Type B pancreatic cell (in vitro differentiated cells): ENCODE measurements around the gene VAMP3. TPM values are rescaled to one million over a fixed set of nuclear protein-coding genes. Genes with fewer than 3 reads are reported as not detected.
A peak's percentile ranks its signal among the peaks of the same experiment; 100 is the strongest.

Source experiments
- DNase-seq: peaks from one replicate; pipeline ENCODE4 v3.0.0; 2021; ENCODE audit warnings: mixed read lengths; ENCODE audit not compliant: unreplicated experiment; ENCODE audit errors: extremely low spot score
- H3K27ac Mint-ChIP-seq: 2 replicates; pipeline ENCODE4 v1.8.0; 2021; ENCODE audit warnings: mild to moderate bottlenecking, mixed read lengths
- H3K27me3 Mint-ChIP-seq: 2 replicates; pipeline ENCODE4 v1.8.0; 2021; ENCODE audit warnings: mixed read lengths
- H3K36me3 Mint-ChIP-seq: 2 replicates; pipeline ENCODE4 v1.8.0; 2021; ENCODE audit warnings: mixed read lengths
- H3K4me1 Mint-ChIP-seq: one replicate; pipeline ENCODE4 v1.8.0; 2021; ENCODE audit warnings: mixed read lengths; ENCODE audit not compliant: unreplicated experiment
- H3K4me3 Mint-ChIP-seq: 2 replicates; pipeline ENCODE4 v1.8.0; 2021; ENCODE audit warnings: mild to moderate bottlenecking, mixed read lengths
- H3K9me3 Mint-ChIP-seq: 2 replicates; pipeline ENCODE4 v1.8.0; 2021; ENCODE audit warnings: mixed read lengths
- long read RNA-seq: library from polyadenylated mRNA; unstranded; transcript quantifications from one replicate; pipeline ENCODE4 v2.0.0, GENCODE V29; 2020
- total RNA-seq: library from RNA; stranded (reverse); gene quantifications from 2 replicates; pipeline ENCODE4 v1.2.1, GENCODE V29; 2021; ENCODE audit warnings: low replicate concordance
- TF ChIP-seq, protein P1 (sequence below): fragments of 200-600 bp; sonication (generic); conservative IDR thresholded peaks from 2 replicates; pipeline ENCODE4 v1.5.0; 2021; ENCODE audit warnings: antibody characterized with exemption, mild to moderate bottlenecking

VAMP3 gene, protein sequence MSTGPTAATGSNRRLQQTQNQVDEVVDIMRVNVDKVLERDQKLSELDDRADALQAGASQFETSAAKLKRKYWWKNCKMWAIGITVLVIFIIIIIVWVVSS
- 82.4 and 94.8 TPM in 2 replicates for total RNA-seq
- long read RNA-seq, transcript VAMP3-201 (5 exons, 2,205 nt), result major isoform, 257 of 306 reads
- long read RNA-seq, partial matches to known transcripts, result 47 of 306 reads
- long read RNA-seq, other reads (novel, unspliced or antisense), result 1 of 306 reads

DNA sequence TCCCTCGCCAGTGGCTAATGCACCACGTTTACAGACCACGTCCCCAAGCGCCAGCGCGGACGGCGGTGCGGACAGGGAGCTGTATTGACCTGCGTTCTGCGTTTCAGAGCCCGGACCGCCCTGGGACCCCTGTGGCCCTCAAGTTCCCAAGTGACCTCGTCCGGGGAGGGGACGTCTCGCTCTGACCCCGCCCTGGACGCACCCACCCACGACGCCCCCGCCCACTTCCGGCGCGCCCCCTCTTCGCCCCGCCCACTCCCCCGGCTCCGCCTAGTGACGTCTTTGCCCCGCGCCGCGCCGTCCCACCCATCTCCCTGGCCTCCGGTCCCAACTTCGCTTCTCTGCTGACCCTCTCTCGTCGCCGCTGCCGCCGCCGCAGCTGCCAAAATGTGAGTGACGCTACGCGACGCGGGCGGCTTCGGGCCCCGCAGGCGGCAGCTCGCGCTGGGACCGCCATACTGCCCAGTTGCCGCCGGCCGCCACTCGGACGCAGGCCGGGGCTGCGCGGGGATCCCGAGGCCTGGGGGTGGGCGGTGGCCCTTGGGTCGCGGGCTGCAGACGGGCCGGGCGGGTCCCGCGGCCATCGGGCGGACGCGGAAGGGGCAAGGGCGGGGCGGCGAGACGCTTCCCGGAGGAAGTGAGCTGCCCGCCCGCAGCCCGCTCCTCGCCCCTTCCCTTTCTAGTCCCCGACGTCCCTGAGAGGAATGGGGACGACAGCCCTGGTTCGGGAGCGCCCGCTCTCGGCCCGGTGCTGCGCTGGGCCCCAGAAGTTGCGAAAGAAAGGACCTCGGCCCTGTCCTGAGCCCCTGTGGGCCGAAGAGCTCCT is at the start of gene VAMP3:
Gene VAMP3, plus strand, starts transcription at position 300 of the 826 bp plus-strand sequence. Its CDS starts 88 bp downstream, at position 388.
- Mint-ChIP-seq H3K9me3 (no peaks in the 10 kb centered on the region), H3K4me1 (peaks cover 15% of the 10 kb centered on the region), H3K36me3 (peaks cover 23% of the 10 kb centered on the region), H3K27me3 (no peaks in the 10 kb centered on the region), H3K27ac (peak within 1 kb of the TSS; percentile 89), H3K4me3 (peak within 1 kb of the TSS; percentile 90)
- peak; percentile 87 for DNase-seq
- TF ChIP-seq, protein P1, sequence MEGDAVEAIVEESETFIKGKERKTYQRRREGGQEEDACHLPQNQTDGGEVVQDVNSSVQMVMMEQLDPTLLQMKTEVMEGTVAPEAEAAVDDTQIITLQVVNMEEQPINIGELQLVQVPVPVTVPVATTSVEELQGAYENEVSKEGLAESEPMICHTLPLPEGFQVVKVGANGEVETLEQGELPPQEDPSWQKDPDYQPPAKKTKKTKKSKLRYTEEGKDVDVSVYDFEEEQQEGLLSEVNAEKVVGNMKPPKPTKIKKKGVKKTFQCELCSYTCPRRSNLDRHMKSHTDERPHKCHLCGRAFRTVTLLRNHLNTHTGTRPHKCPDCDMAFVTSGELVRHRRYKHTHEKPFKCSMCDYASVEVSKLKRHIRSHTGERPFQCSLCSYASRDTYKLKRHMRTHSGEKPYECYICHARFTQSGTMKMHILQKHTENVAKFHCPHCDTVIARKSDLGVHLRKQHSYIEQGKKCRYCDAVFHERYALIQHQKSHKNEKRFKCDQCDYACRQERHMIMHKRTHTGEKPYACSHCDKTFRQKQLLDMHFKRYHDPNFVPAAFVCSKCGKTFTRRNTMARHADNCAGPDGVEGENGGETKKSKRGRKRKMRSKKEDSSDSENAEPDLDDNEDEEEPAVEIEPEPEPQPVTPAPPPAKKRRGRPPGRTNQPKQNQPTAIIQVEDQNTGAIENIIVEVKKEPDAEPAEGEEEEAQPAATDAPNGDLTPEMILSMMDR, result no peak

DNA sequence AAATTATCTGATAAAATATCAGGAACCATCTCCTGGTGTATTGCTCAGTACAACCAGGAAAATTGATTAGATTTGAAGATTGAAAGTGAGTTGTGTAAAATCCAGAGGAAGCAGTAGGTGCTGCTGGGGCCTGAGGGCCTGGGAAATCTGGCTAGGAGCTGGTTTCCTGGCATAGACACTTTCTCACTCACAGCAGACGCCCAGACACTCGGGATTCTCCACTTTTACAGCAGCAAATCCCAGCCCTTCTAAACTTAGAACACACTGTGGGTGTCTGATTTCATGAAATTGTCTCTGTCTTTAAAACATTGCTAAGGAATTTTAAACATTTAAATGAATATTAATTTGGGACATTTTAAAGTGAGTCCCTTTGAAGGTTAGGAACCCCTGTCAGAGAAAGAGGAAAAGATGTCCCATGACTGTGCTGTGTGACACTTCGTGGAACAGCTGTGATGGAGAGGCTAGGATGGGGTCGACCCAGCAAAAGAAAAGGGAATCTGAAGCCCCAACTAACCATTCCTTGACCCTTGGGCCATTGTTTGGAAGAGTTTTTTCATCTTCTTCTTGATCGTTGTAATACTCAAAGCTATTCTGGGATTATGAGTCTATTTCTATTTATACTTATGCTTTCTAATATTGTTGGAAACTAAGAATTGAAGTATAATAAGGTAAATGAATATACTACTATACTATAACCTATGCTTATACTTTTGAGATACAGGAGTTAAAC is 49.0 kb upstream of the VAMP3 start:
- no peak overlapping the region for H3K27ac Mint-ChIP-seq
- H3K4me3 Mint-ChIP-seq, result no peak overlapping the region
- no peaks in the 10 kb centered on the region for H3K36me3 Mint-ChIP-seq
- TF ChIP-seq, protein P1, result no peak
- no peak for DNase-seq
- no peaks in the 10 kb centered on the region for H3K9me3 Mint-ChIP-seq
- H3K4me1 Mint-ChIP-seq, result no peaks in the 10 kb centered on the region
- H3K27me3 Mint-ChIP-seq, result peaks cover 9% of the 10 kb centered on the region

DNA sequence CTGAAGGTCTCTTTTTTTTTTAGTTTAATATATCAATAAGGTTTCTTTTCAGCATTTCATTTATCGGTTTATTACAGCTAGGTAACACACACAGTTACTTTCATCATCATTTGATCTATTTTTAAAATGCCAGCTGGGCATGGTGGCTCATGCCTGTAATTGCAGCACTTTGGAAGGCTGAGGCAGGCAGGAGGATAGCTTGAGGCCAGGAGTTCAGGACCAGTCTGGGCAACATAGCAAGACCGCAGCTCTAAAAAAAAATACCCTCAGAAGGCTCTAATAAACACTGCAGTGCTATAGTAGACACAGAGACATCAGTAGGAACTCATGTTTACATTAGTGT is 48.5 kb upstream of the VAMP3 start:
- H3K4me1 Mint-ChIP-seq, result no peaks in the 10 kb centered on the region
- TF ChIP-seq, protein P1, result no peak
- H3K27me3 Mint-ChIP-seq, result peaks cover 9% of the 10 kb centered on the region
- no peaks in the 10 kb centered on the region for H3K9me3 Mint-ChIP-seq
- DNase-seq, result no peak
- H3K36me3 Mint-ChIP-seq, result no peaks in the 10 kb centered on the region
- no peak overlapping the region for H3K27ac Mint-ChIP-seq
- H3K4me3 Mint-ChIP-seq, result no peak overlapping the region

DNA sequence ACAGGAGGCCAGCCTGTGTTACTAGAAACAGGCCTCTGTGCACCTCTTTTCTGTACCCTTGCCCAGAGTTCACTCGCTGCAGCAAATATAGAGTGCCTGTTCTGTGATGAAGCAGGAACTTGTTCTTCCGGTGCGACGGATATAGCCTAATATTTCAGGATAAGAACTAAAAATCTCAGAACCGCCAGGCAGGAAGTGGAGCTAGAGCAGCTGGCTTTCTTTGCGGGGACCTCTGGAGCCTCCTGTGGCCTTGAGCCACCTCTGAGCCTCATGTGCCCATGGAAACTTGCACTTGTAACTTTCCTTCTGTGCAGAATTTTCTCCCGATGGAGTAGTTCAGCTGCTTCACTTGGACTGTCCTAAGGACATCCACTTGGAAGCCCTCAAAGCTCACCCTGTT is 44.5 kb upstream of the VAMP3 start:
- no peaks in the 10 kb centered on the region for H3K27me3 Mint-ChIP-seq
- TF ChIP-seq, protein P1, result no peak
- DNase-seq, result no peak
- no peaks in the 10 kb centered on the region for H3K36me3 Mint-ChIP-seq
- no peak overlapping the region for H3K27ac Mint-ChIP-seq
- no peaks in the 10 kb centered on the region for H3K9me3 Mint-ChIP-seq
- no peaks in the 10 kb centered on the region for H3K4me1 Mint-ChIP-seq
- no peak overlapping the region for H3K4me3 Mint-ChIP-seq

DNA sequence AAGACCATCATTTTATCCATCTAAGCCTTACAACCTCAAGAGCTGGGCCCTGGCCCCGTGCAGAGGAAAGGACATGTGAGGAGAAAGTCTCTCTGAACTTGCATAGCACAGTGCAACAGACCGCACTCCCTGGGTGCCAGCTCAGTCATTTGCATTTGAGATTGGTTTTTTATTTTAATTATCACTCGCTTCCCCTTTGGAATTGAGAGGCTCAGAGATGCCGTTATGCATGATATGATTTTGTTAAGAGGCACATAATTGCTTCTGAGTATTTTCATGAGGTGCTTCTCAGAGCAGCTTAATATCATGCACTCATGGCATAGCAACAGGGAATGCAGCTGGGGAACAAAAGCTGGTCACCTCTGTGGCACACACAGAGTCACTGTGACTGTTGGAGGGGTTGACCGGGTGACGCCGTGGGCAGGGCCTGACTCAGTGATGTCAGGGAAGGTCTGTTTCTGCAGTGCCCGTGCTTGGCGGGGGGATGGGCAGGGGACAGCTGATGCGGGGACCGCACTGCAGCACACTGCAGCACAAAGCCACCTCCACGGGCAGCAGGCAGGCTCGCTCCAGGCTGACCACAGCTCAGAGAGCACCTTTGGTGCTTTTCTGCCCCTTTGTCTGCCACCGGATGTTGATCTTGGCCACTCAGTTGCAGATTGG is 43.2 kb upstream of the VAMP3 start:
- H3K27ac Mint-ChIP-seq, result no peak overlapping the region
- H3K4me1 Mint-ChIP-seq, result no peaks in the 10 kb centered on the region
- no peaks in the 10 kb centered on the region for H3K27me3 Mint-ChIP-seq
- DNase-seq, result no peak
- H3K36me3 Mint-ChIP-seq, result no peaks in the 10 kb centered on the region
- no peaks in the 10 kb centered on the region for H3K9me3 Mint-ChIP-seq
- TF ChIP-seq, protein P1, result no peak
- H3K4me3 Mint-ChIP-seq, result no peak overlapping the region
